Measurements from ENCODE around the gene MEIS2.

Gene MEIS2

GRCh38 chr15:37098468-37099318 is 1.7 kb downstream of the MEIS2 start:
- DNase-seq, result peak in 22 of 56 donors; percentile 20 to 63 (median 43)

- peak in 7 of 56 donors; percentile 31 to 68 (median 44) for DNase-seq
These were observed 3.0 kb downstream of the MEIS2 start for GRCh38 chr15:37097144-37097919.

- DNase-seq, result peak in 5 of 56 donors; percentile 34 to 57 (median 43)
These were observed 3.7 kb downstream of the MEIS2 start for GRCh38 chr15:37096558-37097143.

GRCh38 chr15:37095770-37096557 is 4.4 kb downstream of the MEIS2 start:
- DNase-seq, result peak in 25 of 56 donors; percentile 24 to 61 (median 41)

GRCh38 chr15:37094915-37095711 is 5.2 kb downstream of the MEIS2 start:
- DNase-seq, result peak in 14 of 56 donors; percentile 20 to 66 (median 34)

- peak in 1 of 56 donors; percentile 38 for DNase-seq
These were observed 5.9 kb downstream of the MEIS2 start for GRCh38 chr15:37094333-37094914.

GRCh38 chr15:37093480-37094332 is 6.6 kb downstream of the MEIS2 start:
- peak in 2 of 56 donors; percentile 24 to 39 for DNase-seq

GRCh38 chr15:37090543-37091175 is 9.7 kb downstream of the MEIS2 start:
- DNase-seq, result no peak

GRCh38 chr15:37088436-37088835 is 11.9 kb downstream of the MEIS2 start:
- DNase-seq, result no peak

GRCh38 chr15:37087131-37087588 is 13.2 kb downstream of the MEIS2 start:
- peak in 1 of 56 donors; percentile 19 for DNase-seq

- DNase-seq, result no peak
These were observed 13.8 kb downstream of the MEIS2 start for GRCh38 chr15:37086521-37086920.

- no peak for DNase-seq
These were observed 14.2 kb downstream of the MEIS2 start for GRCh38 chr15:37086120-37086519.

- DNase-seq, result no peak
These were observed 15.7 kb downstream of the MEIS2 start for GRCh38 chr15:37084602-37085001.

- DNase-seq, result no peak
These were observed 16.7 kb downstream of the MEIS2 start for GRCh38 chr15:37083610-37084009.

- DNase-seq, result no peak
These were observed 18.4 kb downstream of the MEIS2 start for GRCh38 chr15:37081983-37082382.

- no peak for DNase-seq
These were observed 20.0 kb downstream of the MEIS2 start for GRCh38 chr15:37080261-37080921.

- peak in 23 of 56 donors; percentile 8 to 72 (median 27) for DNase-seq
These were observed 20.6 kb downstream of the MEIS2 start for GRCh38 chr15:37079726-37080125.

- DNase-seq, result no peak
These were observed 21.8 kb downstream of the MEIS2 start for GRCh38 chr15:37078566-37078965.

All from nucleus accumbens (tissue), 56 donors.